Measurements from ENCODE around the gene SMCO2.

Gene SMCO2

DNA sequence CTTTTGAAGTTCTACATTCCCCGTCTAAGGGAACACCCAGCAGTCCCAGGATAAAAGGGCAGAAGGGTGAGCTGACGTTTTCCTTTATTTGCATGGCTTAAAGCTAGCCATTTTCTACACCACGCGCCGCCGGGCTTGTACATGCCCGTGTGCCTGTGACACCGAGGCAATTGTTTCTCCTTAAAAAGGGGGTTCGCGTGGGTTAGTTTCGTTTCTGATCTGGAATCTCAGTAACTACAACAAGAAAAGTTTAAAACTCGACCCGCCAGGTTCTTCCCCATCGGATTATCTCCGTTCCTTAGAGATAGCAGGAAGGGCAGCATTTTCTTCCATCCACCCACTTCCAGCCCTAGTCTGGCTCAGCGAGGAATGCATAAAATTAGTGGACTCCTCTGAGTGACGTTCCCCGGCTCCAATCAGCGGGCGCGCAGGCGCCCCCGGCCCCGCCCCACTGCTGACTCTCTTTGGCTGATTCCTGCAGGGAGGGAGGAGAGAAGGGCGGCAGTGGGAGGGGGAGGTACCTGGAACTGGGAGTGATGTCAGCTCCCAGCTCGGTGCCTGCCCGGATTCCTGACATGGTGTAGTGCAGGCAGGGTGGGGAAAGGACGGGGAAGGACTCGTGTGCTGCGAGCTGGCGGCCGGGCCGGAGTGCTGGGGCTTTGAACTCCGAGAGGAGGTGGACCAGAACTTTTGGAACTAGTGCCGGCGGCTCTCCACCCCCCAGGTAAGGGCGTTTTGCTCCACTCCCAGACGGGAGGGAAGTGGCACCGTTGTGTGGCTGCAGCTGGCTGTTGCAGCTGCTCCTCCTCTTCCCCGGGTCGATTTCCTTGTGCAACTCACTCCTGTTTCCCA lies 77.3 kb downstream of the SMCO2 start, which contains the start of gene PPFIBP1:
PPFIBP1 (plus strand) TSS at position 565 of the 852 bp plus-strand sequence. CDS start 109,191 bp downstream, outside the sequence.
- H3K27me3 ChIP-seq (replicated peaks; ENCODE audit: insufficient read depth, low read length) = no peaks in the 10 kb centered on the region
- no peaks in the 10 kb centered on the region for H3K36me3 ChIP-seq (replicated peaks; ENCODE audit: insufficient read depth, low read length)
- TF ChIP-seq EZH2phosphoT487 (IDR thresholded peaks at IDR 0.05; ENCODE audit: low read length) = no peak
- TF ChIP-seq, protein P1, sequence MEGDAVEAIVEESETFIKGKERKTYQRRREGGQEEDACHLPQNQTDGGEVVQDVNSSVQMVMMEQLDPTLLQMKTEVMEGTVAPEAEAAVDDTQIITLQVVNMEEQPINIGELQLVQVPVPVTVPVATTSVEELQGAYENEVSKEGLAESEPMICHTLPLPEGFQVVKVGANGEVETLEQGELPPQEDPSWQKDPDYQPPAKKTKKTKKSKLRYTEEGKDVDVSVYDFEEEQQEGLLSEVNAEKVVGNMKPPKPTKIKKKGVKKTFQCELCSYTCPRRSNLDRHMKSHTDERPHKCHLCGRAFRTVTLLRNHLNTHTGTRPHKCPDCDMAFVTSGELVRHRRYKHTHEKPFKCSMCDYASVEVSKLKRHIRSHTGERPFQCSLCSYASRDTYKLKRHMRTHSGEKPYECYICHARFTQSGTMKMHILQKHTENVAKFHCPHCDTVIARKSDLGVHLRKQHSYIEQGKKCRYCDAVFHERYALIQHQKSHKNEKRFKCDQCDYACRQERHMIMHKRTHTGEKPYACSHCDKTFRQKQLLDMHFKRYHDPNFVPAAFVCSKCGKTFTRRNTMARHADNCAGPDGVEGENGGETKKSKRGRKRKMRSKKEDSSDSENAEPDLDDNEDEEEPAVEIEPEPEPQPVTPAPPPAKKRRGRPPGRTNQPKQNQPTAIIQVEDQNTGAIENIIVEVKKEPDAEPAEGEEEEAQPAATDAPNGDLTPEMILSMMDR (IDR thresholded peaks at IDR 0.05; ENCODE audit: low read length) = no peak
- TF ChIP-seq EZH2 (optimal IDR thresholded peaks at IDR 0.05; ENCODE audit: low read depth, low read length) = no peak
- H3K27ac ChIP-seq (ENCODE audit: low read length) = peak within 1 kb of the TSS; percentile 5; the same call in 1 of the 2 replicates
- peak within 1 kb of the TSS; percentile 78 for H3K4me3 ChIP-seq (ENCODE audit: low read length)
- no peaks in the 10 kb centered on the region for H3K79me2 ChIP-seq (ENCODE audit: low read length)
- H3K9me2 ChIP-seq (replicated peaks; ENCODE audit: insufficient read depth, low read length) = no peaks in the 10 kb centered on the region
- peak within 1 kb of the TSS; percentile 68 for H3K4me2 ChIP-seq (ENCODE audit: low read depth, low read length)
- H3K4me1 ChIP-seq (ENCODE audit: low read length) = no peaks in the 10 kb centered on the region
- peak; percentile 96 for DNase-seq
- H4K20me1 ChIP-seq (ENCODE audit: insufficient read depth, low read length) = no peaks in the 10 kb centered on the region
- no peaks in the 10 kb centered on the region for H3K9me3 ChIP-seq (replicated peaks; ENCODE audit: insufficient read depth, low read length)
- H2AFZ ChIP-seq (ENCODE audit: low read length) = peak within 1 kb of the TSS; percentile 88
- H3K9ac ChIP-seq (ENCODE audit: low read length) = peak within 1 kb of the TSS; percentile 60
- H3F3A ChIP-seq (ENCODE audit: insufficient read depth, low read length) = no peaks in the 10 kb centered on the region; the same call in 1 of the 2 replicates

DNA sequence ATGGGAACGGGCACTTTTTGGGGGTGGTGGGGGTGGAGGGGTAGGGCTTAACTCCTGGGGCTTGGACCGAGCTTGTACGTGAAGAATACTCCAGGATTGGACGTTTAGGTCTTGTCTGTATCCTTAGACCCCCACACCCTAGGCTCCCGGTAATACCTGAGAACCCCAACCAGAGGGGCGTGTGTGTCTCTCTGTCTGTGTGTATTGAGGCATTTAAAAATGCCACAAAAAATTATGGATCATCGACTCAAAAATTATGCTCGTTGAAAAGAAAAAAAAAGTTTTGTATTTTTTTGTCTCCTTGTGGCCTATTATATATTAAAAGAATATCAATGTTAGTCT lies 77.9 kb downstream of the SMCO2 start:
- TF ChIP-seq EZH2 (optimal IDR thresholded peaks at IDR 0.05; ENCODE audit: low read depth, low read length) (no peak), EZH2phosphoT487 (IDR thresholded peaks at IDR 0.05; ENCODE audit: low read length) (no peak)
- TF ChIP-seq, protein P1 (IDR thresholded peaks at IDR 0.05; ENCODE audit: low read length) = no peak
- Histone ChIP-seq H3K9me2 (replicated peaks; ENCODE audit: insufficient read depth, low read length) (no peaks in the 10 kb centered on the region), H3K9ac (ENCODE audit: low read length) (peak overlapping the region; percentile 52; the same call in 1 of the 2 replicates), H3K4me3 (ENCODE audit: low read length) (peak overlapping the region; percentile 78), H2AFZ (ENCODE audit: low read length) (peak overlapping the region; percentile 73), H3K4me1 (ENCODE audit: low read length) (no peaks in the 10 kb centered on the region), H3K36me3 (replicated peaks; ENCODE audit: insufficient read depth, low read length) (no peaks in the 10 kb centered on the region), H3K27ac (ENCODE audit: low read length) (no peak overlapping the region), H4K20me1 (ENCODE audit: insufficient read depth, low read length) (no peaks in the 10 kb centered on the region), H3K4me2 (ENCODE audit: low read depth, low read length) (peak overlapping the region; percentile 52), H3K79me2 (ENCODE audit: low read length) (no peaks in the 10 kb centered on the region), H3K9me3 (replicated peaks; ENCODE audit: insufficient read depth, low read length) (no peaks in the 10 kb centered on the region), H3F3A (ENCODE audit: insufficient read depth, low read length) (no peaks in the 10 kb centered on the region; the same call in 1 of the 2 replicates), H3K27me3 (replicated peaks; ENCODE audit: insufficient read depth, low read length) (no peaks in the 10 kb centered on the region)
- DNase-seq = no peak

DNA sequence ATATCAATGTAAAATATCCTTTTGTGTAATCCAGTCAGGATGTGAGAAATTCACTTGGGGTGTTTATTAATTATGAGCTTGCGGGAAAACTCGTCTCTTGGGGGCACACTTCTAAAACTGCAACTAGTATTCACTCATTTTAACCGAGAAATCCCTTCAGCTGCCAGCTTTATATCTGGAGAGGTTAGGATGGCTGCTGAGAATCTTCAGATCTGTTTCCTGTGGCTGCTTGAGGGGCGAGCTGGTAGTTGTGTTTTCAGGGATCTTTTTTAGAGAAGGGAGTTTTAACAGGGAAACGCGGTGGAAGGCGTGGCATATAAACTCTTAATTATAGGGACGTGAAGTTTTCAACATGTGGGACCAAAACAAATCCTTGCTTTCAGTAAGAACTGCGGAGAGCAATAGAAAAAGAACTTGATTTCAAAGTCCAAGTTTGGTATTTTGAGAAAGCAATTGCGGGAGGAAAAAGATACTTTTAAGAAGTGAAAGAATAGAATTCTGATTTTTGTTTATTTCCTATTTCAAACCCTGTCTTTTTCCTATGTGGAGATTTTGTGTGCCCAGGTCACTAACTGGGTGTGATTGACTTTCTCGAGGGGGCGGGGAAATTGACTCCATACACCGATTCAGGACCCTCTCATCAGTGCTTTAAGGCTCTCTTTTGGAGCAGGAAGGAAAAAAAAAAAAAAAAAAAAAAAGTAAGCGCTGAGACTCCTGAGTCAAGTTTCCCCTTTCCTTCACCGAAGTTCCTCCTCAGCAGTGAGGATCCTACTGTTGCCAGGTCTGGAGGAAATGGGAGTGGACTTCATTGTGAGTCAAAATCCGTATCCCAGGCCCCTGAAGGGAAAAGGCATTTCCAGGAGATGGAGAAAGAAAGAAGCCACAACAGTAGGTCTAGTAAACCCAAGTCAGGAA lies 78.6 kb downstream of the SMCO2 start:
- H3K27ac ChIP-seq (ENCODE audit: low read length) = no peak overlapping the region
- H3K9ac ChIP-seq (ENCODE audit: low read length) = peak overlapping the region; percentile 7; the same call in 1 of the 2 replicates
- no peaks in the 10 kb centered on the region for H3K36me3 ChIP-seq (replicated peaks; ENCODE audit: insufficient read depth, low read length)
- H3K4me3 ChIP-seq (ENCODE audit: low read length) = peak overlapping the region; percentile 78
- TF ChIP-seq EZH2 (optimal IDR thresholded peaks at IDR 0.05; ENCODE audit: low read depth, low read length) = no peak
- TF ChIP-seq, protein P1 (IDR thresholded peaks at IDR 0.05; ENCODE audit: low read length) = no peak
- TF ChIP-seq EZH2phosphoT487 (IDR thresholded peaks at IDR 0.05; ENCODE audit: low read length) = no peak
- DNase-seq = no peak
- H3K4me1 ChIP-seq (ENCODE audit: low read length) = no peaks in the 10 kb centered on the region
- H4K20me1 ChIP-seq (ENCODE audit: insufficient read depth, low read length) = no peaks in the 10 kb centered on the region
- no peaks in the 10 kb centered on the region for H3K27me3 ChIP-seq (replicated peaks; ENCODE audit: insufficient read depth, low read length)
- H3F3A ChIP-seq (ENCODE audit: insufficient read depth, low read length) = no peaks in the 10 kb centered on the region; the same call in 1 of the 2 replicates
- H3K9me2 ChIP-seq (replicated peaks; ENCODE audit: insufficient read depth, low read length) = no peaks in the 10 kb centered on the region
- H3K79me2 ChIP-seq (ENCODE audit: low read length) = no peaks in the 10 kb centered on the region
- H3K9me3 ChIP-seq (replicated peaks; ENCODE audit: insufficient read depth, low read length) = no peaks in the 10 kb centered on the region
- peak overlapping the region; percentile 73 for H2AFZ ChIP-seq (ENCODE audit: low read length)
- peak overlapping the region; percentile 52; the same call in 1 of the 2 replicates for H3K4me2 ChIP-seq (ENCODE audit: low read depth, low read length)

All from MM.1S (cell line).